Activated CD4-positive, alpha-beta T cell treated with anti-CD3 and anti-CD28 coated beads, Interleukin-2, amount 10 ng/mL, durations not matched to agents 24 days and 14 days (primary cell): ENCODE data around the gene CTSO. TPM values are rescaled to one million over a fixed set of nuclear protein-coding genes. Genes with fewer than 3 reads are reported as not detected.
A peak's percentile ranks its signal among the peaks of the same experiment; 100 is the strongest.

Experiments
- DNase-seq: peaks from one replicate; pipeline ENCODE4 v3.0.0; 2022
- H3K27ac Mint-ChIP-seq: one replicate; pipeline ENCODE4 v1.8.0; 2022; ENCODE audit warnings: mild to moderate bottlenecking, mixed read lengths
- H3K27me3 Mint-ChIP-seq: one replicate; pipeline ENCODE4 v1.8.0; 2022; ENCODE audit warnings: mixed read lengths
- H3K36me3 Mint-ChIP-seq: one replicate; pipeline ENCODE4 v1.8.0; 2022; ENCODE audit warnings: low read depth, mild to moderate bottlenecking, mixed read lengths
- H3K4me1 Mint-ChIP-seq: one replicate; pipeline ENCODE4 v1.8.0; 2021; ENCODE audit warnings: mixed read lengths
- H3K4me3 Mint-ChIP-seq: one replicate; pipeline ENCODE4 v1.8.0; 2022; ENCODE audit warnings: mild to moderate bottlenecking, moderate library complexity, mixed read lengths
- H3K9me3 Mint-ChIP-seq: one replicate; pipeline ENCODE4 v1.8.0; 2021; ENCODE audit warnings: mixed read lengths
- intact Hi-C: fragments of 100-400 bp; cut with micrococcal nuclease; formaldehyde crosslinking; loops from one replicate; pipeline ENCODE4 v1.15.1; 2023
- total RNA-seq: library from RNA; stranded (reverse); gene quantifications from 2 replicates; pipeline ENCODE4 v1.2.3, GENCODE V29; 2022

The CTSO gene
- total RNA-seq, 1 donor from 2014 or later = 0.93 TPM

DNA sequence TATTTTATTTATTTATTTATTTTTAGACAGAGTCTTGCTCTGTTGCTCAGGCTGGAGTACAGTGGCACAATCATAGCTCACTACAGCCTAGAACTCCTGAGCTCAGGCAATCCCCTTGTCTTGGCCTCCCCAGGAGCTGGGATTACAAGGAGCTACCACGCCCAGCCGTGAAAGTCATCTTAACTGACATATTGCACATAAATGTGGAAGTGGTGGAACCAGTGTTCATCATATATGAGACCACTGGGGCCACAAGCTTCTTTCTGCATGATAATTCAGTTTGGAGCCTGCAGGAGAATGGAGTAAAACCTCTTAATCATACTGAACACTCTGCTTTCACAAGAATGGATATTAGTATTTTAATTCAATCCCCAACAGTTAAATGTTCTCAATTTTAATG is 12.5 kb upstream of the CTSO start:
- Mint-ChIP-seq H3K27me3 (no peaks in the 10 kb centered on the region), H3K27ac (no peak overlapping the region), H3K4me1 (peaks cover 3% of the 10 kb centered on the region), H3K36me3 (no peaks in the 10 kb centered on the region), H3K4me3 (no peak overlapping the region), H3K9me3 (no peaks in the 10 kb centered on the region)
- intact Hi-C loops = no loop called here
- no peak for DNase-seq

DNA sequence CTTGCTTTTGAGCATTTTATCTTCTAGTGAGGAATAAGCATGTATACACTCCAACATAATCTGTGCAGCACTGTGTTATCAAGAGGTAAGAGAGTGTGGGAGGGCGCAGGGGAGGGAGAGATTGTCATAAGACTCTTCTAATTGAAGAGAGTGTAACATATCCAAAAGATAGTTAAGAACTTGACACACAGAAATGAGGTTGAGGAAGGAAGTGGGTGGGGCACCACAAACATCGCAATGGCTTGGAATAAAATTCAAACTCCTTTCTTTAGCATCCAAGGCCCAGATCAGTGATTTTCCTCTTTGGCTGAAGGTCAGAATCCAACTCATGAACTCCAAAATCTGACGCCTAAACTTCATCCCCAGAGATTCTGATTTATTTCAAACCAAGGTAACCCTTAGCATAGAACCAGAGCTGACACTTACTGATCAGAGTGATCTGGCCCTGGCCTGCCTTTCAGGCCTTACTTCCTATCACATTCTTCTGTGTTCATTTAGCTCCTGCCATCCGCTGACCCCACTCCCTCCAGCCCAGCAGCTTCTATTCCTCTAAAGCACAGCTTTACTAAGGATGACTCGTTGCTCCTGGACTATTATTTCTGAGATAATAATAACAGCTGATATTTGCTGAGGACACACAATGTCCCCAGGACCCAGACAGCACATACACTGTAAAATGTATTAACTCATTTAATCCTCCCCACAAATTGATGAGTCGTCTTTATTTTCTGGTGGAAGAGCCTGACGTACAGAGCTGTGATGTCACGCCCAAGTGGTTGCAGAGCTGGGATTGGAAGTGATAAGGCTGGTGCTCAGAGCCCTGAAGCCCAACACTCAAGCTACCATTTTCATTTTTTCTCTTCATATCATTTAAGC is 10.6 kb upstream of the CTSO start:
- no peak overlapping the region for H3K27ac Mint-ChIP-seq
- H3K36me3 Mint-ChIP-seq = no peaks in the 10 kb centered on the region
- intact Hi-C loops = no loop called here
- no peaks in the 10 kb centered on the region for H3K27me3 Mint-ChIP-seq
- H3K4me3 Mint-ChIP-seq = no peak overlapping the region
- peaks cover 3% of the 10 kb centered on the region for H3K4me1 Mint-ChIP-seq
- no peaks in the 10 kb centered on the region for H3K9me3 Mint-ChIP-seq
- DNase-seq = no peak

DNA sequence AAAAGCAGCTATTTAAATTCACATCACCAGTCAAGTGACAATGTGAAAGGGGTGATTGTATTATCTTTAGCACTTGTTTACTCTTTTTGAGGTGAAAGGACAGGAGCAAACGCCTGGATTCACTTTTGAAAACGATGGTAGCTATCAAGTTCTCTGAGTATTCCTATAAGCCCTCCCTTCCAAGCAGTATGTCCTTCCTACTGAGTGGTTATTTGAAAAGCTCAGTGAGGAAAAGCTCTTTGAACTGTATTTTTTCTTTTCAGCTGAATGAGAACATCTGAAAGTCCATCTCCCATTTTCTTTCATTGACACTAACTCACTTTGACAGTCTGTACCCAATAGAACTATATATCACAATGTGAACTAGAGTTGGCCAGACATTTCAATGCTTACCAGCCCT is 9.1 kb upstream of the CTSO start:
- no peaks in the 10 kb centered on the region for H3K27me3 Mint-ChIP-seq
- no peak overlapping the region for H3K27ac Mint-ChIP-seq
- intact Hi-C loops = no loop called here
- H3K4me3 Mint-ChIP-seq = no peak overlapping the region
- no peaks in the 10 kb centered on the region for H3K36me3 Mint-ChIP-seq
- no peak for DNase-seq
- H3K4me1 Mint-ChIP-seq = peaks cover 3% of the 10 kb centered on the region
- no peaks in the 10 kb centered on the region for H3K9me3 Mint-ChIP-seq

DNA sequence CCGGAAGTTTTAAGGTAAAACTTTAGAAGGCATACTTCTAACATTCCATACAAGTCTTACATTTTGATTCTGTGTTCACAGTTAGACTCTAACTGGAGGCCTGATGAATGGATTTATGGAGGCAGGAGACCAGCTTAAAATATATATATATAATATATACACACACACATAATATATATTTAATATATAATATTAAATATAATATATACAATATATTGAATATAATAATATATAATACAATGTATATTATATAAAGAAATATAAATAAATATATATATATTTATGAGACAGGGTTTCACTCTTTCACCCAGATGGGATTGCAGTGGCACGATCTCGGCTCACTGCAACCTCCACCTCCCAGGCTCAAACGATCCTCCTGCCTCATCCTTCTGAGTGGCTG is 7.9 kb upstream of the CTSO start:
- intact Hi-C loops = no loop called here
- no peak for DNase-seq
- Mint-ChIP-seq H3K36me3 (no peaks in the 10 kb centered on the region), H3K4me3 (no peak overlapping the region), H3K4me1 (peaks cover 3% of the 10 kb centered on the region), H3K9me3 (no peaks in the 10 kb centered on the region), H3K27ac (no peak overlapping the region), H3K27me3 (no peaks in the 10 kb centered on the region)

DNA sequence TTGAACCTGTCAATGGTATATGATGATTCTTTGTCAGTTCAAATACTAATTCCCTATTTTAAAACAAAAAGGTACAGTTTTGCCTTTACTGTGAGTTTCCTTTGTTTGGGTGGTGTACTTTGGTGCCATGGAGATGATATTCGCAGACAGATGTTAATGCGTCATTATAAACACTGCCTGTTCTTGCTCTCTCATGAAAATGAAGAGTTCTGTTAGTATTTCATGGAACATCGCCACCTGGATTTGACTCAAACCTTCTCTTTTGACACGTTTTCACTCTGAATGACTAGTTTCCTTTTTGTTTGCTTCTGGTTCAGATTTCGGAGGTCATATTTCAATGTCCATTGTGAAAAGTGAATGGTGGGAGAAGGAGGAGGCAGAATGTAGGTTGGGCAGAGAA is 6.9 kb upstream of the CTSO start:
- Mint-ChIP-seq H3K4me1 (peaks cover 3% of the 10 kb centered on the region), H3K4me3 (no peak overlapping the region), H3K27ac (no peak overlapping the region), H3K36me3 (no peaks in the 10 kb centered on the region), H3K27me3 (no peaks in the 10 kb centered on the region), H3K9me3 (no peaks in the 10 kb centered on the region)
- intact Hi-C loops = no loop called here
- DNase-seq = no peak

DNA sequence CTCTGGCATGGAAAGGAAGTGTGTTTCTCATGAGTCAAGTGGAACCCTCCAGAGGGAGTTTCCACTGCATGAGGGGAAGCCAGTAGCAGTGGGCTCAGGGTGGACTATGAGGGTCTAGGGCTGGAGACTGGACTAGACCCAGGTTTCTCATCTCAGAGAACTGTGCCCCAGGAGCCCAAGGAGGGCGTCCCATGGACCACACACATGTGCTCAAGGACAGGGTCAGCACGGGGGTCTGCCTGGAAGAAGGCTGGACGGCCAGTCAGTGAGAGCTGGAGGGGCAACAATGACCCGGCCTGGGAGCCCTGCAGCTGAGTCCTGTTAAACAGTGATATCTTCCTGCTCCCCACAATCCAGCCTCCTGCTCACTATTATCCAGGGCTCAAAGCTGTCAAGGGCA is 5.8 kb upstream of the CTSO start:
- peaks cover 3% of the 10 kb centered on the region for H3K4me1 Mint-ChIP-seq
- no peak overlapping the region for H3K27ac Mint-ChIP-seq
- H3K4me3 Mint-ChIP-seq = no peak overlapping the region
- intact Hi-C loops = no loop called here
- no peaks in the 10 kb centered on the region for H3K9me3 Mint-ChIP-seq
- H3K36me3 Mint-ChIP-seq = no peaks in the 10 kb centered on the region
- H3K27me3 Mint-ChIP-seq = no peaks in the 10 kb centered on the region
- no peak for DNase-seq

DNA sequence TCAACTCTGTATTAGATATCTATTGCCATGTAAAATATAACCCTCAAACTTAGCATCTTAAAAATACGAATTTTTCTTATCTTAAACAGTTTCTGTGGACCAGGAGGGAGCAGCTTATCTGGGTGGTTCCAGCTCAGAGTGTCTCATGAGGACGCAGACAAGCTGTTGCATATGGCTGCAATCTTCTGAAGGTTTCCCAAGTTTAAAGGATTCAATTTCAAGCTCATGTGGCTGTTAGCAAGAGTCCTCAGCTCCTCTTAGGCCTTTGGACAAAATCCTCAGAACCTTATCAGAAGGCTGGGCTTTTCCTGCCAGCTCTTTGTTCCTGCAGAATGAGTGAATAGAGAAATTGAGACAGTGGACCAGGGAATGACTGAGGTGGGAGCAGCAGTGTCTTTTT is 2.8 kb upstream of the CTSO start:
- Mint-ChIP-seq H3K9me3 (peaks cover 3% of the 10 kb centered on the region), H3K4me3 (no peak overlapping the region)
- intact Hi-C loops = no loop called here

DNA sequence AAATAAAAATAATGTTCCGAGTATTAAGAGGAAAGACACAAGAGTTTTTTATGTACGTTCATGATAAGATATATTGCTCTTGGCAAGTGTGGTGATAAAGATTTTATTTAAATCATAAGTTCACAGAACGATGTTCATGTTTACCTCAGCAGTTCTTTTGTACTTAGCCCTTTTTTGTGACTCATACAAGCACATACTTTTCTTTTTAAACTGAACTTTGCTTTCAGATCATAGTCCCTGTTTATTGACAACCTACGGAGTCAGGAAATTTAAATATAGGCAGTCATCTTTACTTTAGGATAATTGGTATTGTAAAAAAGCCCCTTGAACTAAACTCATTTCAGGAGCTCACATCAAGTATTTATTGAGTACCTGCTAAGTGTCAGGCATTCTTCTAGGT is 1.3 kb upstream of the CTSO start:
- no peaks in the 10 kb centered on the region for H3K27me3 Mint-ChIP-seq
- peaks cover 11% of the 10 kb centered on the region for H3K4me1 Mint-ChIP-seq
- DNase-seq = no peak
- H3K36me3 Mint-ChIP-seq = no peaks in the 10 kb centered on the region
- intact Hi-C loops = loop anchor here (5.0 kb wide), 2 partner anchors 578 to 1403 kb away; partner anchors contain the start of genes MAP9 and PLRG1
- H3K9me3 Mint-ChIP-seq = peaks cover 3% of the 10 kb centered on the region
- no peak overlapping the region for H3K27ac Mint-ChIP-seq
- no peak overlapping the region for H3K4me3 Mint-ChIP-seq

More for the DNA sequence above, 2.8 kb upstream of the CTSO start:
- peaks cover 11% of the 10 kb centered on the region for H3K4me1 Mint-ChIP-seq
- no peaks in the 10 kb centered on the region for H3K36me3 Mint-ChIP-seq
- no peak for DNase-seq
- H3K27ac Mint-ChIP-seq = no peak overlapping the region
- H3K27me3 Mint-ChIP-seq = no peaks in the 10 kb centered on the region

DNA sequence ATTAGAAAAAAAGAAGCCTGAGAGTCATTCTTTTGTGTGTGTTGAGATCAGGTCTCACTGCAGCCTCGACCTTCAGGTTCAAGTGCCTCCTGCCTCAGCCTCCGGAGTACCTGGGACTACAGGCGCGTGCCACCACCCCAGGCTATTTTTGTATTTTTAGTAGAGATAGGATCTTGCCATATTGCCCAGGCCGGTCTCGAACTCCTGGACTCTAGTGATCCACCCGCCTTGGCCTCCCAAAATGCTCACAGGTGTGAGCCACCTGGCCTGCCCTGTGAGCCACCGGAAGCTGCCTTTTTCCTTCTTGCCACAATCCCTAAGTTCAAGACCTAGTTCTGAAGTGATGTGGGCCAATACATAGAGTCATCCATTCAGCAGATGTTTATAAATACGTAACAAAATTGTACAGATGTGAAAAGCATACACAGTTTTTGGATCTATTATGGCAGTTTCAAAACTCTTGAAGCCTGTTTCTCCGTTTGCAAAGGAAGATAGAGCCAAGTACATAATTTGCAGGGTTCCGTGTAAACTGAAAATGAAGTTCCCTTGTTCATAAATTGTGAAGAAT is 536 bp upstream of the CTSO start:
- H3K27me3 Mint-ChIP-seq = no peaks in the 10 kb centered on the region
- no peaks in the 10 kb centered on the region for H3K36me3 Mint-ChIP-seq
- peak overlapping the region; percentile 99 for H3K27ac Mint-ChIP-seq
- peak overlapping the region; percentile 99 for H3K4me3 Mint-ChIP-seq
- intact Hi-C loops = loop anchor here (5.0 kb wide), 2 partner anchors 577 to 1402 kb away; partner anchors contain the start of genes MAP9 and PLRG1
- H3K4me1 Mint-ChIP-seq = peaks cover 11% of the 10 kb centered on the region
- peaks cover 3% of the 10 kb centered on the region for H3K9me3 Mint-ChIP-seq
- DNase-seq = no peak

DNA sequence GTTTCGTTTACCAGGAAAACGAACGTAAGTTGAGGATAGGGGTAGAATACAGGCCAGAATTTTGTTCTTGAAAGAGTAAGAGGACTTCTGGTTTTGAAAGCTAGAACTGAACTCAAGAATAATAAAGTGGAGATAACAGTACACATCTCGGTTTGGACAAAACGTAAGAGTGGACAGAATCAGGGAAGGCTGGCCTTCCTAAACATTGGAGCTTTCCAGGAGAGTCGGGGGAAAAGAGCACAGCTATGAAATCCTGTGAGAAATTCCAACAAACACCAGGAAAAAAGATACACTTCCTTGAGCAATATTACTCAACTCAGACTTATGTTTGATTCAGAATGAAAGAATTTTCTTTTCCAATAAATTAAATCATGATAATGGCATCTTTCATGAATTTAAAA is 1.2 kb downstream of the CTSO start:
- Mint-ChIP-seq H3K27me3 (no peaks in the 10 kb centered on the region), H3K4me3 (peak overlapping the region; percentile 39), H3K36me3 (no peaks in the 10 kb centered on the region), H3K4me1 (peaks cover 11% of the 10 kb centered on the region), H3K9me3 (peaks cover 3% of the 10 kb centered on the region), H3K27ac (no peak overlapping the region)
- intact Hi-C loops = loop anchor here (5.0 kb wide), 2 partner anchors 575 to 1400 kb away; partner anchors contain the start of genes MAP9 and PLRG1
- DNase-seq = no peak

DNA sequence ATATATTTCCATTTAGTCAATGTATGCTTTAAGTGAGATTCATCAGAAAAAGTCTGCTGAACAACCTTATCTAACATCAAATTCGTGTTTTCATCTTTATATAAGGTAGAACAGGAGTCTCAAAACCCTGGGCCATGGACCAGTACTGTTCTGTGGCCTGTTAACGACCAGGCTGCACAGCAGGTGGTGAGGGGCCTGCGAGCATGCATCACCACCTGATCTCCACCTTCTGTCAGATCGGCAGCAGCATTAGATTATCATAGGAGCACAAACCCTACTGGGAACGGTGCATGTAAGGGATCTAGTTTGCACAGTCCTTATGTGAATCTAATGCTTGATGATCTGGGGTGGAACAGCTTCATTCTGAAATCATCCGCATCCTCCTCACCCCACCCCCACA is 3.2 kb downstream of the CTSO start:
- H3K4me3 Mint-ChIP-seq = no peak overlapping the region
- H3K4me1 Mint-ChIP-seq = peaks cover 11% of the 10 kb centered on the region
- H3K27me3 Mint-ChIP-seq = no peaks in the 10 kb centered on the region
- no peak overlapping the region for H3K27ac Mint-ChIP-seq
- no peaks in the 10 kb centered on the region for H3K36me3 Mint-ChIP-seq
- H3K9me3 Mint-ChIP-seq = peaks cover 3% of the 10 kb centered on the region
- intact Hi-C loops = loop anchor here (5.0 kb wide), 2 partner anchors 573 to 1398 kb away; partner anchors contain the start of genes MAP9 and PLRG1
- DNase-seq = no peak

DNA sequence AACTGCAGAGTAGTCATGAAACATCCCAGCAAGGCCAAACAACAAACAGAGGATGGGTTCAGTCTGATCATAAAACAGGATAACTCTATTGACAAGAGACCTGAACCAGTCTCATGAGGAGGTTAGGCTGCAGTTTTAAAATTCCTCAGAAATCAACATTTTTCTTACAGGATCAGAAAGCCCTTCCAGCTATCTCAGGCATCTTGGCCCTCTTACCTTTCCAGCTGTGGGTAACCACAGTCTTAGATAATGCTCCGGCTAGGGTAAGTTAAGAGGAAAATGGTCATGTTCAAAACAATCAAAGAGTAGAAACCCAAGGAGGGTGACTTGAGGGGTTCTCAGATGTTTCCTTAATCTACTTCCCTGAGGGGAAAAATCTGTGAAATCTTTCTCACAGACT is 5.1 kb downstream of the CTSO start:
- H3K4me3 Mint-ChIP-seq = no peak overlapping the region
- no peaks in the 10 kb centered on the region for H3K9me3 Mint-ChIP-seq
- no peak overlapping the region for H3K27ac Mint-ChIP-seq
- intact Hi-C loops = no loop called here
- peaks cover 7% of the 10 kb centered on the region for H3K4me1 Mint-ChIP-seq
- no peaks in the 10 kb centered on the region for H3K36me3 Mint-ChIP-seq
- DNase-seq = no peak
- no peaks in the 10 kb centered on the region for H3K27me3 Mint-ChIP-seq

DNA sequence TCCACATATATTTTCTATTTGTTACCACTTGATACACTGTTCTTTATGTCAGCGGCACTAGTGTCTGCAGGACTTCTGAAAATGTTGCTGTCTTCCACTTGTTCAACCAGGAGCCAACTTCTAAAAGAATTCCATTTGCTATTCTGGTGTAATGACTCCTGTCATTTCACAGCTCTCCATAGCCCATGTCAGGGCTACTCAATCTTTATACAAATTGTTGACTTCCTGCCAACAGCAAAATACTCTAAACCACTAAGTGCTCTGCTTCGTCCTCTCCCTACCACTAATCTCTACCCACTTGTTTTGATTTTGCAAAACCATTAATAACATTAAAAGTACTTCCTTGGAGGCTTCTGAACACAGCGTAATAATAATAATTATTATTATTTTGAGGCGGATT is 7.2 kb downstream of the CTSO start:
- DNase-seq = no peak
- no peaks in the 10 kb centered on the region for H3K4me1 Mint-ChIP-seq
- H3K9me3 Mint-ChIP-seq = no peaks in the 10 kb centered on the region
- no peak overlapping the region for H3K27ac Mint-ChIP-seq
- H3K4me3 Mint-ChIP-seq = no peak overlapping the region
- intact Hi-C loops = no loop called here
- H3K27me3 Mint-ChIP-seq = no peaks in the 10 kb centered on the region
- H3K36me3 Mint-ChIP-seq = no peaks in the 10 kb centered on the region

DNA sequence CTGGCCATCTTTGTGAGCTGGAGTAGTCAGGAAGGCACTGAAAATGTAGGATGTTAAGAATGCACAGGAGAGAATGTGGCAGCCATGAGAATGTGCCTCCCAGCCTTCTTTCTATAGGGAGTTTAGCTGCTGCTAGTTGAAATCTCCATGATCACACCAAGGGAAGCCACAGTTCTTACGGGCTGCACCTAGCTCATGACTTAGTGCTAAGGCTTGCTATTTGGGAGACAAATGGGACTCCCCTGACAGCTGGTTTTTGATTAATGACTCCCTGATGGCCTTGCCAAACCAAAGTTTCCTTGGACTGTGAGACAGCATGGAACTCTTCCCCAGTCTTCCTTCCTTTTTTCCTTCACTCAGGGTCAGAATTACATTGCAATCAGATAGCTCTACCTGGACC is 9.2 kb downstream of the CTSO start:
- Mint-ChIP-seq H3K4me3 (no peak overlapping the region), H3K9me3 (no peaks in the 10 kb centered on the region), H3K36me3 (no peaks in the 10 kb centered on the region), H3K27ac (no peak overlapping the region), H3K27me3 (no peaks in the 10 kb centered on the region), H3K4me1 (no peaks in the 10 kb centered on the region)
- intact Hi-C loops = no loop called here
- no peak for DNase-seq
